Breast epithelium (tissue), 4 donors: ENCODE data around the gene PLA2G4D. TPM values are rescaled to one million over a fixed set of nuclear protein-coding genes. Genes with fewer than 3 reads are reported as not detected.

Experiments
- DNase-seq, 2 donors: peaks; one replicate each; pipeline ENCODE4 v3.0.0-alpha.2; 2019; ENCODE audit warnings: low spot score in 2 of 2
- H3K27ac ChIP-seq, 2 donors: fragments of 200-600 bp; sonication (generic) in 1 of 2; one replicate each; pipeline ENCODE4 v1.5.1; 2016 to 2019; ENCODE audit warnings: mild to moderate bottlenecking in 1 of 2
- H3K27me3 ChIP-seq, 2 donors: fragments of 200-600 bp; sonication (generic) in 1 of 2; one replicate each; pipeline versions ENCODE4 v1.5.1 to v1.6.0; 2017 to 2019; ENCODE audit warnings: control low read depth in 1 of 2, mild to moderate bottlenecking in 1 of 2
- H3K36me3 ChIP-seq: fragments of 200-600 bp; one replicate; pipeline ENCODE4 v1.5.1; 2019
- H3K4me1 ChIP-seq, 2 donors: fragments of 200-600 bp; sonication (generic); one replicate each; pipeline ENCODE4 v1.5.1; 2016 to 2019; ENCODE audit warnings: control low read depth in 1 of 2
- H3K4me3 ChIP-seq, 3 donors: fragments of 200-600 bp; sonication (generic); 1 replicate in 2 of 3; 2 replicates in 1 of 3; pipeline ENCODE4 v1.5.1; 2016 to 2019; ENCODE audit warnings: mild to moderate bottlenecking in 3 of 3, moderate library complexity in 2 of 3
- H3K9me3 ChIP-seq, 2 donors: fragments of 200-600 bp; sonication (generic) in 1 of 2; one replicate each; pipeline ENCODE4 v1.5.1; 2016 to 2019; ENCODE audit warnings: control low read depth in 1 of 2
- POLR2A ChIP-seq: fragments of 450-650 bp; IDR thresholded peaks from one replicate; pipeline ENCODE4 v1.6.1; 2016; ENCODE audit warnings: antibody characterized with exemption, mild to moderate bottlenecking, moderate library complexity
- POLR2AphosphoS5 ChIP-seq, 3 donors: sonication (generic); formaldehyde crosslinking; IDR thresholded peaks; one replicate each; pipeline ENCODE4 v1.6.1; 2017; ENCODE audit warnings: antibody characterized with exemption in 3 of 3
- intact Hi-C: fragments of 100-400 bp; cut with DNase I; formaldehyde crosslinking; loops from one replicate; pipeline ENCODE4 v1.15.1; 2023; ENCODE audit warnings: low total_unique reads
- total RNA-seq, 3 donors: library from RNA; depleted of rRNA; stranded (reverse); fragments of >200 nt; gene quantifications; one replicate each; pipeline ENCODE4 v1.1.0, GENCODE V29; 2016
- TF ChIP-seq, protein P1 (sequence below), 3 donors: fragments of 450-650 bp; IDR thresholded peaks; one replicate each; pipeline ENCODE4 v1.5.1; 2016 to 2017; ENCODE audit warnings: antibody characterized with exemption in 3 of 3, mild to moderate bottlenecking in 3 of 3, moderate library complexity in 3 of 3

The PLA2G4D gene
- total RNA-seq, 3 donors from 2014 or later: not detected

DNA sequence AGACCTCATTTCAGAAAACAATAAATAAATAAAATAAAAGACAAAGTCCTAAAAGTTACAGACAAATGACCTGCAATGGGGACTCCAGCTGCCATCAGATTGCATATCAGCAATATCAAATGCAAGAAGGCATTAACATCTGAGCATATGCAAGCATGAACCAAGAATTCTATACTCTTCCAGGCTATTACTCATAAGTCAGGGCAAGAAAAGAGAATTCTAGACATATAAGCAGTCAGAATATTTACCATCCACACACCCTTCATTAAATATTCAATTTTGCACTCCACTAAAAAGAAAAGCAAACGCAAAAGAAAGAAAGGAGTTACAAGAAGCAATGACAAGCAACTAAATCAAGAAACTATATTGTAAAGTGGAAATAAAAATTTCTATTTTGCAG is 41.0 kb upstream of the PLA2G4D start:
- no peaks in the 10 kb centered on the region for H3K4me1 ChIP-seq
- H3K4me3 ChIP-seq: no peak overlapping the region
- no peaks in the 10 kb centered on the region for H3K36me3 ChIP-seq
- intact Hi-C loops: no loop called here
- H3K27me3 ChIP-seq: no peaks in the 10 kb centered on the region
- TF ChIP-seq, protein P1, sequence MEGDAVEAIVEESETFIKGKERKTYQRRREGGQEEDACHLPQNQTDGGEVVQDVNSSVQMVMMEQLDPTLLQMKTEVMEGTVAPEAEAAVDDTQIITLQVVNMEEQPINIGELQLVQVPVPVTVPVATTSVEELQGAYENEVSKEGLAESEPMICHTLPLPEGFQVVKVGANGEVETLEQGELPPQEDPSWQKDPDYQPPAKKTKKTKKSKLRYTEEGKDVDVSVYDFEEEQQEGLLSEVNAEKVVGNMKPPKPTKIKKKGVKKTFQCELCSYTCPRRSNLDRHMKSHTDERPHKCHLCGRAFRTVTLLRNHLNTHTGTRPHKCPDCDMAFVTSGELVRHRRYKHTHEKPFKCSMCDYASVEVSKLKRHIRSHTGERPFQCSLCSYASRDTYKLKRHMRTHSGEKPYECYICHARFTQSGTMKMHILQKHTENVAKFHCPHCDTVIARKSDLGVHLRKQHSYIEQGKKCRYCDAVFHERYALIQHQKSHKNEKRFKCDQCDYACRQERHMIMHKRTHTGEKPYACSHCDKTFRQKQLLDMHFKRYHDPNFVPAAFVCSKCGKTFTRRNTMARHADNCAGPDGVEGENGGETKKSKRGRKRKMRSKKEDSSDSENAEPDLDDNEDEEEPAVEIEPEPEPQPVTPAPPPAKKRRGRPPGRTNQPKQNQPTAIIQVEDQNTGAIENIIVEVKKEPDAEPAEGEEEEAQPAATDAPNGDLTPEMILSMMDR (IDR thresholded peaks at IDR 0.05): no peak
- TF ChIP-seq POLR2A (no peak), POLR2AphosphoS5 (IDR thresholded peaks at IDR 0.05) (no peak)
- no peaks in the 10 kb centered on the region for H3K9me3 ChIP-seq
- DNase-seq: no peak
- H3K27ac ChIP-seq: no peak overlapping the region

GRCh38 chr15:42134617-42135245 is 40.4 kb upstream of the PLA2G4D start:
- DNase-seq: no peak
- H3K4me3 ChIP-seq: no peak overlapping the region
- H3K27ac ChIP-seq: no peak overlapping the region
- TF ChIP-seq POLR2AphosphoS5 (IDR thresholded peaks at IDR 0.05) (no peak), POLR2A (no peak)
- TF ChIP-seq, protein P1 (IDR thresholded peaks at IDR 0.05): no peak
- no peaks in the 10 kb centered on the region for H3K27me3 ChIP-seq
- no peaks in the 10 kb centered on the region for H3K4me1 ChIP-seq
- intact Hi-C loops: no loop called here
- H3K9me3 ChIP-seq: no peaks in the 10 kb centered on the region
- no peaks in the 10 kb centered on the region for H3K36me3 ChIP-seq

GRCh38 chr15:42133886-42134502 is 39.6 kb upstream of the PLA2G4D start:
- H3K27me3 ChIP-seq: no peaks in the 10 kb centered on the region
- H3K4me1 ChIP-seq: no peaks in the 10 kb centered on the region
- intact Hi-C loops: no loop called here
- TF ChIP-seq, protein P1 (IDR thresholded peaks at IDR 0.05): peak in 2 of 3 donors; percentile 23 to 38
- TF ChIP-seq POLR2A: no peak
- no peaks in the 10 kb centered on the region for H3K36me3 ChIP-seq
- no peak for DNase-seq
- no peak overlapping the region for H3K27ac ChIP-seq
- H3K9me3 ChIP-seq: no peaks in the 10 kb centered on the region
- no peak overlapping the region for H3K4me3 ChIP-seq

DNA sequence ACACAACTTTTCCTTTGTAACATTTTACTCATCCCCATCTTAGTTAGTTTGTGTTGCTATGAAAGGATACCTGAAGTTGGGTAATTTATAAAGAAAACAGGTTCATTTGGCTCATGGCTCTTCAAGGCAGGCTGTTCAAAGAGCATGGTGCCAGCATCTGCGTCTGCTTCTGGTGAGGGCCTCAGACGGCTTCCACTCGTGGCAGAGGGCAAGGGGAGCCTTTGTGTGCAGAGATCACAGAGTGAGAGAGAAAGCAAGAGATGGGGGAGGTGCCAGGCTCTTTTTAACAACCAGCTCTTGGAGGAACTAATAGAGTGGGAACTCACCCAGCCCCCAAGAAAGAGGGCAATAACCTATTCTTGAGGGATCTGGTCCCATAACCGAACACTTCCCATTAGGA is 39.0 kb upstream of the PLA2G4D start:
- no peak for DNase-seq
- intact Hi-C loops: no loop called here
- Histone ChIP-seq H3K27ac (no peak overlapping the region), H3K27me3 (no peaks in the 10 kb centered on the region), H3K36me3 (no peaks in the 10 kb centered on the region), H3K4me3 (no peak overlapping the region), H3K9me3 (no peaks in the 10 kb centered on the region), H3K4me1 (no peaks in the 10 kb centered on the region)
- TF ChIP-seq, protein P1 (IDR thresholded peaks at IDR 0.05): no peak
- no peak for TF ChIP-seq POLR2A
